T-cell (primary cell): Measurements from ENCODE around the gene SLC12A6. TPM values are rescaled to one million over a fixed set of nuclear protein-coding genes. Genes with fewer than 3 reads are reported as not detected.

Source experiments
- ATAC-seq, 4 experiments: fragments of 200-7000 bp in 3 of 4; fragments of 150-1000 bp in 1 of 4; cut with Tn5 transposase; replicated peaks in 1 of 4; 1 replicate in 3 of 4; 2 replicates in 1 of 4; pipeline ENCODE4 v1.10.0; 2021; ENCODE audit warnings: moderate library complexity in 3 of 4, mild to moderate bottlenecking in 2 of 4, moderate number of reproducible peaks in 1 of 4
- CTCF ChIA-PET, 2 donors: fragments of 300-600 bp; sonication (Branson Sonifier 250); formaldehyde crosslinking; loops; one replicate each; lab custom pipeline; 2022; ENCODE audit warnings: antibody characterized with exemption in 2 of 2; lab: Charles Lee
- POLR2A ChIA-PET, 2 donors: fragments of 300-600 bp; sonication (Branson Sonifier 250); formaldehyde crosslinking; loops; one replicate each; lab custom pipeline; 2022; ENCODE audit warnings: antibody characterized with exemption in 2 of 2; lab: Charles Lee
- DNase-seq, 35 experiments: peaks; one replicate each; pipeline versions ENCODE4 v3.0.0 to v3.0.0-alpha.2; 2013 to 2023
- H3K27ac ChIP-seq: one replicate; pipeline ENCODE4 v1.5.1; 2013; ENCODE audit warnings: low read length
- H3K27me3 ChIP-seq, 2 experiments: replicated peaks in 1 of 2; 1 replicate in 1 of 2; 2 replicates in 1 of 2; pipeline versions ENCODE4 v1.6.1 to v1.7.0; 2013; ENCODE audit warnings: low read length in 1 of 2, mixed read lengths in 1 of 2; ENCODE audit not compliant: control insufficient read depth in 2 of 2, insufficient read depth in 2 of 2; ENCODE audit errors: extremely low read depth in 1 of 2
- H3K36me3 ChIP-seq, 2 donors: 1 replicate in 1 of 2; 2 replicates in 1 of 2; pipeline versions ENCODE4 v1.6.1 to v1.7.0; 2013; ENCODE audit warnings: low read length in 1 of 2; ENCODE audit not compliant: control insufficient read depth in 2 of 2, insufficient read depth in 1 of 2; ENCODE audit errors: extremely low read depth in 1 of 2
- H3K4me1 ChIP-seq, 2 experiments: 1 replicate in 1 of 2; 2 replicates in 1 of 2; pipeline versions ENCODE4 v1.6.1 to v1.7.0; 2013; ENCODE audit warnings: low read length in 2 of 2, mixed read lengths in 1 of 2; ENCODE audit not compliant: insufficient read depth in 2 of 2, control insufficient read depth in 1 of 2; ENCODE audit errors: extremely low read depth in 1 of 2
- H3K4me3 ChIP-seq, 2 donors: 1 replicate in 1 of 2; 2 replicates in 1 of 2; pipeline versions ENCODE4 v1.5.1 to v1.7.0; 2013; ENCODE audit warnings: mild to moderate bottlenecking in 2 of 2, low read length in 1 of 2, moderate library complexity in 1 of 2; ENCODE audit not compliant: control insufficient read depth in 1 of 2; ENCODE audit errors: extremely low read depth in 1 of 2
- H3K9me3 ChIP-seq: 2 replicates; pipeline ENCODE4 v1.7.0; 2013
- H3K27ac Mint-ChIP-seq, 2 donors: one replicate each; pipeline ENCODE4 v1.8.0; 2020 to 2021; ENCODE audit warnings: mild to moderate bottlenecking in 2 of 2, mixed read lengths in 2 of 2
- H3K27me3 Mint-ChIP-seq, 2 donors: one replicate each; pipeline ENCODE4 v1.8.0; 2021 to 2022; ENCODE audit warnings: mixed read lengths in 2 of 2
- H3K36me3 Mint-ChIP-seq: one replicate; pipeline ENCODE4 v1.8.0; 2021; ENCODE audit warnings: mixed read lengths
- H3K4me1 Mint-ChIP-seq, 3 donors: one replicate each; pipeline ENCODE4 v1.8.0; 2020 to 2022; ENCODE audit warnings: mixed read lengths in 3 of 3, mild to moderate bottlenecking in 1 of 3
- H3K4me3 Mint-ChIP-seq, 3 donors: one replicate each; pipeline ENCODE4 v1.8.0; 2020 to 2022; ENCODE audit warnings: mild to moderate bottlenecking in 3 of 3, mixed read lengths in 3 of 3, moderate library complexity in 3 of 3
- H3K9me3 Mint-ChIP-seq, 3 donors: one replicate each; pipeline ENCODE4 v1.8.0; 2020 to 2022; ENCODE audit warnings: mixed read lengths in 3 of 3
- WGBS: methylation state at CpG from one replicate; pipeline ENCODE4 v1.1.5; 2013; ENCODE audit warnings: missing lambda C conversion rate; ENCODE audit not compliant: insufficient coverage; 5-methylcytosine and 5-hydroxymethylcytosine counted together
- total RNA-seq, 35 experiments: library from RNA in 6 of 35; stranded (reverse) in 6 of 35; fragments of 120-200 nt in 1 of 35; gene quantifications; one replicate each; pipeline versions ENCODE4 v1.2.1 to v1.2.4 and lab custom pipeline; 2013 to 2026

The SLC12A6 gene
- total RNA-seq, 5 donors from 2014 or later (not counting 1 experiment from before 2014, with no cell fraction given): 71.2 to 103 (median 77.8) TPM

- no peak overlapping the region for H3K4me3 ChIP-seq
- H3K9me3 Mint-ChIP-seq: no peaks in the 10 kb centered on the region
- H3K36me3 Mint-ChIP-seq: no peaks in the 10 kb centered on the region
- H3K4me1 ChIP-seq: peaks cover 0 to 2% of the 10 kb centered on the region in 2 experiments
- POLR2A ChIA-PET: no interaction called here
- no peaks in the 10 kb centered on the region for H3K9me3 ChIP-seq
- no peak for DNase-seq
- no peaks in the 10 kb centered on the region for H3K27me3 ChIP-seq
- WGBS: 98% methylated on average over 8 of the region's 8 CpGs
- no peaks in the 10 kb centered on the region for H3K27me3 Mint-ChIP-seq
- peaks cover 0 to 9% (median 8%) of the 10 kb centered on the region in 3 donors for H3K4me1 Mint-ChIP-seq
- H3K27ac Mint-ChIP-seq: no peak overlapping the region
- ATAC-seq: no peak
- CTCF ChIA-PET: no interaction called here
- no peak overlapping the region for H3K4me3 Mint-ChIP-seq
- H3K36me3 ChIP-seq: no peaks in the 10 kb centered on the region
- no peak overlapping the region for H3K27ac ChIP-seq
Measured at GRCh38 chr15:34373951-34374350, 36.4 kb upstream of the SLC12A6 start.

- peaks cover 20 to 29% (median 23%) of the 10 kb centered on the region in 3 donors for H3K4me1 Mint-ChIP-seq
- peak overlapping the region; percentile 68 to 76 for H3K27ac Mint-ChIP-seq
- Histone ChIP-seq H3K27me3 (no peaks in the 10 kb centered on the region), H3K27ac (no peak overlapping the region), H3K36me3 (no peaks in the 10 kb centered on the region), H3K9me3 (no peaks in the 10 kb centered on the region), H3K4me1 (peaks cover 10 to 23% of the 10 kb centered on the region in 2 experiments), H3K4me3 (no peak overlapping the region)
- no peak overlapping the region for H3K4me3 Mint-ChIP-seq
- CTCF ChIA-PET: no interaction called here
- H3K9me3 Mint-ChIP-seq: no peaks in the 10 kb centered on the region
- POLR2A ChIA-PET: no interaction called here
- H3K27me3 Mint-ChIP-seq: no peaks in the 10 kb centered on the region
- 70% methylated on average over 2 of the region's 2 CpGs for WGBS
- ATAC-seq (no peak), DNase-seq (no peak)
- H3K36me3 Mint-ChIP-seq: no peaks in the 10 kb centered on the region
Measured at GRCh38 chr15:34370643-34371042, 33.1 kb upstream of the SLC12A6 start.

- Mint-ChIP-seq H3K27ac (peak overlapping the region; percentile 68 to 76), H3K27me3 (no peaks in the 10 kb centered on the region), H3K4me3 (no peak overlapping the region), H3K4me1 (peaks cover 24 to 34% (median 28%) of the 10 kb centered on the region in 3 donors), H3K9me3 (no peaks in the 10 kb centered on the region), H3K36me3 (no peaks in the 10 kb centered on the region)
- peaks cover 10 to 28% of the 10 kb centered on the region in 2 experiments for H3K4me1 ChIP-seq
- ChIA-PET CTCF (no interaction called here), POLR2A (no interaction called here)
- H3K27ac ChIP-seq: no peak overlapping the region
- no peak overlapping the region for H3K4me3 ChIP-seq
- H3K27me3 ChIP-seq: no peaks in the 10 kb centered on the region
- no peaks in the 10 kb centered on the region for H3K9me3 ChIP-seq
- no peak for ATAC-seq
- DNase-seq: no peak
- no peaks in the 10 kb centered on the region for H3K36me3 ChIP-seq
- no CpG with 5 or more reads among the region's 2 CpGs for WGBS
Measured at GRCh38 chr15:34370129-34370528, 32.5 kb upstream of the SLC12A6 start.

- Histone ChIP-seq H3K36me3 (peaks cover 0 to 16% of the 10 kb centered on the region in 2 donors), H3K9me3 (no peaks in the 10 kb centered on the region), H3K4me3 (peak within 1 kb of the TSS; percentile 87 to 92), H3K4me1 (peaks cover 10 to 37% of the 10 kb centered on the region in 2 experiments), H3K27me3 (no peaks in the 10 kb centered on the region), H3K27ac (peak within 1 kb of the TSS; percentile 88)
- H3K27me3 Mint-ChIP-seq: no peaks in the 10 kb centered on the region
- H3K36me3 Mint-ChIP-seq: peaks cover 7% of the 10 kb centered on the region
- H3K4me1 Mint-ChIP-seq: peaks cover 34 to 46% (median 37%) of the 10 kb centered on the region in 3 donors
- POLR2A ChIA-PET: interaction anchor here (0.6 to 1.7 kb wide), 4 partner anchors 25 to 243 kb away, joined by 3 to 5 read pairs (median 4); partner anchors contain the start of genes NOP10 (in 1 of the 2) and NUTM1 (in 1 of the 2)
- H3K9me3 Mint-ChIP-seq: no peaks in the 10 kb centered on the region
- H3K4me3 Mint-ChIP-seq: peak within 1 kb of the TSS; percentile 95 to 97 (median 96)
- ATAC-seq: peak; percentile 87 to 92 (median 88)
- peak; percentile 77 to 94 (median 86) for DNase-seq
- WGBS: 1% methylated on average over 63 of the region's 80 CpGs
- CTCF ChIA-PET: interaction anchor here (0.5 to 3.5 kb wide), 29 partner anchors 9 to 1120 kb away, joined by 3 to 39 read pairs (median 4); partner anchors contain the start of genes EMC7 (in 1 of the 2), GOLGA8A (in 1 of the 2), GOLGA8B (in 1 of the 2) and KATNBL1 (in 1 of the 2)
- H3K27ac Mint-ChIP-seq: peak within 1 kb of the TSS; percentile 96
Measured at GRCh38 chr15:34367101-34368081, 29.8 kb upstream of the SLC12A6 start, which contains the start of gene LPCAT4. Gene LPCAT4 (minus strand): TSS chr15:34367196. CDS start chr15:34367100, 96 bp downstream.

- H3K9me3 Mint-ChIP-seq: no peaks in the 10 kb centered on the region
- peaks cover 34 to 46% (median 40%) of the 10 kb centered on the region in 3 donors for H3K4me1 Mint-ChIP-seq
- CTCF ChIA-PET: interaction anchor here (0.6 to 3.5 kb wide), 23 partner anchors 8 to 1120 kb away, joined by 3 to 39 read pairs (median 5); partner anchors contain the start of genes EMC7 (in 1 of the 2), GOLGA8A (in 1 of the 2), GOLGA8B (in 1 of the 2) and KATNBL1 (in 1 of the 2)
Measured at GRCh38 chr15:34366271-34367065, 28.9 kb upstream of the SLC12A6 start.

More at GRCh38 chr15:34366271-34367065, 28.9 kb upstream of the SLC12A6 start:
- Mint-ChIP-seq H3K36me3 (peaks cover 8% of the 10 kb centered on the region), H3K27me3 (no peaks in the 10 kb centered on the region), H3K4me3 (peak overlapping the region; percentile 95 to 97 (median 96)), H3K27ac (peak overlapping the region; percentile 80 to 90)
- DNase-seq: peak in 24 of 35 experiments; percentile 9 to 60 (median 23)
- H3K36me3 ChIP-seq: peaks cover 0 to 21% of the 10 kb centered on the region in 2 donors
- H3K4me1 ChIP-seq: peaks cover 10 to 37% of the 10 kb centered on the region in 2 experiments
- no peak overlapping the region for H3K27ac ChIP-seq
- WGBS: 0% methylated on average over 20 of the region's 37 CpGs
- H3K9me3 ChIP-seq: no peaks in the 10 kb centered on the region
- POLR2A ChIA-PET: interaction anchor here (0.6 to 1.7 kb wide), 4 partner anchors 24 to 244 kb away, joined by 3 to 5 read pairs (median 4); partner anchors contain the start of genes NOP10 (in 1 of the 2) and NUTM1 (in 1 of the 2)
- no peak for ATAC-seq
- H3K4me3 ChIP-seq: peak overlapping the region; percentile 87 to 92
- H3K27me3 ChIP-seq: no peaks in the 10 kb centered on the region
